Testis (tissue), 3 donors: ENCODE measurements around the gene CMKLR1. TPM values are rescaled to one million over a fixed set of nuclear protein-coding genes. Genes with fewer than 3 reads are reported as not detected.

Experiments
- DNase-seq: peaks from one replicate; pipeline ENCODE4 v3.0.0-alpha.2; 2019
- H3K27ac ChIP-seq, 2 donors: fragments of 200-600 bp; sonication (generic); one replicate each; pipeline ENCODE4 v1.5.1; 2019
- H3K27me3 ChIP-seq: fragments of 200-600 bp; sonication (generic); one replicate; pipeline ENCODE4 v1.5.1; 2019
- H3K36me3 ChIP-seq: fragments of 200-600 bp; sonication (generic); one replicate; pipeline ENCODE4 v1.5.1; 2017; ENCODE audit warnings: low read depth; ENCODE audit errors: missing control alignments
- H3K4me1 ChIP-seq: fragments of 200-600 bp; sonication (generic); one replicate; pipeline ENCODE4 v1.5.1; 2019
- H3K4me3 ChIP-seq, 2 donors: fragments of 200-600 bp; sonication (generic); one replicate each; pipeline ENCODE4 v1.5.1; 2017 to 2019
- H3K9me3 ChIP-seq: fragments of 200-600 bp; sonication (generic); one replicate; pipeline ENCODE4 v1.5.1; 2017
- CTCF ChIP-seq, 3 experiments: fragments of 450-650 bp in 2 of 3; fragments of 200-600 bp in 1 of 3; sonication (generic) in 1 of 3; IDR thresholded peaks; one replicate each; pipeline ENCODE4 v1.5.1; 2016 to 2019; ENCODE audit warnings: antibody characterized with exemption in 3 of 3, mild to moderate bottlenecking in 2 of 3, moderate library complexity in 1 of 3
- POLR2A ChIP-seq: fragments of 450-650 bp; IDR thresholded peaks from one replicate; pipeline ENCODE4 v1.6.1; 2017; ENCODE audit warnings: antibody characterized with exemption, mild to moderate bottlenecking, moderate library complexity
- WGBS, 2 donors: methylation state at CpG; one replicate each; pipeline ENCODE4 v1.1.5; 2018; 5-methylcytosine and 5-hydroxymethylcytosine counted together
- intact Hi-C: fragments of 100-400 bp; cut with DNase I; formaldehyde crosslinking; loops from one replicate; pipeline ENCODE4 v1.15.1; 2023; ENCODE audit warnings: low total_unique reads
- polyA plus RNA-seq: library from polyadenylated mRNA; stranded (reverse); fragments of 350-450 nt; fragmentation: Illumina TruSeq; extraction: RNeasy Lipid Tissue Mini Kit (QIAGEN cat#74804); gene quantifications from one replicate; pipeline ENCODE4 v1.2.3, GENCODE V29; 2014; ENCODE audit warnings: low read depth, low replicate concordance; ENCODE audit not compliant: insufficient read depth
- total RNA-seq, 2 donors: library from RNA; depleted of rRNA; stranded (reverse); fragments of >200 nt; gene quantifications; one replicate each; pipeline ENCODE4 v1.2.3, GENCODE V29; 2016

Gene CMKLR1
- total and polyA plus RNA-seq, 3 donors from 2014 or later, result 2.4 to 9.5 (median 4.8) TPM

- Histone ChIP-seq H3K27me3 (no peaks in the 10 kb centered on the region), H3K27ac (no peak overlapping the region), H3K4me1 (peaks cover 5% of the 10 kb centered on the region), H3K4me3 (no peak overlapping the region), H3K36me3 (no peaks in the 10 kb centered on the region), H3K9me3 (no peaks in the 10 kb centered on the region)
- 68 to 81% methylated on average over 4 to 7 of the region's 7 CpGs for WGBS, 2 donors
- intact Hi-C loops, result no loop called here
- DNase-seq, result no peak
- TF ChIP-seq CTCF (IDR thresholded peaks at IDR 0.05) (no peak), POLR2A (no peak)
Measured at GRCh38 chr12:108284163-108284562, 54.9 kb downstream of the CMKLR1 start.

- DNase-seq, result no peak
- no peaks in the 10 kb centered on the region for H3K27me3 ChIP-seq
Measured at GRCh38 chr12:108282676-108283075, 56.4 kb downstream of the CMKLR1 start.

GRCh38 chr12:108282160-108282559 is 57.0 kb downstream of the CMKLR1 start:
- H3K27ac ChIP-seq, result no peak overlapping the region
- WGBS, 2 donors, result 46 to 72% methylated on average over 2 of the region's 2 CpGs
- H3K27me3 ChIP-seq, result no peaks in the 10 kb centered on the region
- H3K4me3 ChIP-seq, result no peak overlapping the region
- TF ChIP-seq CTCF (IDR thresholded peaks at IDR 0.05), result no peak
- TF ChIP-seq POLR2A, result no peak
- H3K9me3 ChIP-seq, result no peaks in the 10 kb centered on the region
- no peak for DNase-seq
- H3K4me1 ChIP-seq, result no peaks in the 10 kb centered on the region
- no peaks in the 10 kb centered on the region for H3K36me3 ChIP-seq
- intact Hi-C loops, result no loop called here

More at GRCh38 chr12:108282676-108283075, 56.4 kb downstream of the CMKLR1 start:
- Histone ChIP-seq H3K36me3 (no peaks in the 10 kb centered on the region), H3K9me3 (no peaks in the 10 kb centered on the region), H3K4me3 (no peak overlapping the region), H3K4me1 (no peaks in the 10 kb centered on the region), H3K27ac (no peak overlapping the region)
- no peak for TF ChIP-seq POLR2A
- no peak for TF ChIP-seq CTCF (IDR thresholded peaks at IDR 0.05)
- intact Hi-C loops, result no loop called here
- WGBS, 2 donors, result 76 to 82% methylated on average over 3 of the region's 3 CpGs

- no peak for DNase-seq
- TF ChIP-seq CTCF (IDR thresholded peaks at IDR 0.05), result no peak
- no peak for TF ChIP-seq POLR2A
- intact Hi-C loops, result no loop called here
- Histone ChIP-seq H3K4me3 (no peak overlapping the region), H3K36me3 (no peaks in the 10 kb centered on the region), H3K27me3 (no peaks in the 10 kb centered on the region), H3K27ac (no peak overlapping the region), H3K9me3 (no peaks in the 10 kb centered on the region), H3K4me1 (no peaks in the 10 kb centered on the region)
Measured at GRCh38 chr12:108277613-108278012, 61.5 kb downstream of the CMKLR1 start.

- H3K9me3 ChIP-seq, result no peaks in the 10 kb centered on the region
- no peaks in the 10 kb centered on the region for H3K4me1 ChIP-seq
- H3K4me3 ChIP-seq, result no peak overlapping the region
- TF ChIP-seq POLR2A (no peak), CTCF (IDR thresholded peaks at IDR 0.05) (no peak)
- intact Hi-C loops, result no loop called here
- no peak for DNase-seq
- WGBS, 2 donors, result 53 to 72% methylated on average over 2 of the region's 2 CpGs
- H3K36me3 ChIP-seq, result no peaks in the 10 kb centered on the region
- no peaks in the 10 kb centered on the region for H3K27me3 ChIP-seq
- H3K27ac ChIP-seq, result no peak overlapping the region
Measured at GRCh38 chr12:108273217-108273616, 65.9 kb downstream of the CMKLR1 start.
